NCI-H345 treated with DMSO at 0.1 percent for 48 hours (cell line): ENCODE results near the gene AZU1.
"Not testable (repeated sequence)": the region's sequence is repeated elsewhere in the genome, so short reads cannot be mapped to it uniquely, and the experiment has no call there.

Experiments used
- DNase-seq: peaks from one replicate; lab custom pipeline; 2025; ENCODE audit not compliant: unreplicated experiment; lab: John Stamatoyannopoulos, UW

AZU1 gene

DNA sequence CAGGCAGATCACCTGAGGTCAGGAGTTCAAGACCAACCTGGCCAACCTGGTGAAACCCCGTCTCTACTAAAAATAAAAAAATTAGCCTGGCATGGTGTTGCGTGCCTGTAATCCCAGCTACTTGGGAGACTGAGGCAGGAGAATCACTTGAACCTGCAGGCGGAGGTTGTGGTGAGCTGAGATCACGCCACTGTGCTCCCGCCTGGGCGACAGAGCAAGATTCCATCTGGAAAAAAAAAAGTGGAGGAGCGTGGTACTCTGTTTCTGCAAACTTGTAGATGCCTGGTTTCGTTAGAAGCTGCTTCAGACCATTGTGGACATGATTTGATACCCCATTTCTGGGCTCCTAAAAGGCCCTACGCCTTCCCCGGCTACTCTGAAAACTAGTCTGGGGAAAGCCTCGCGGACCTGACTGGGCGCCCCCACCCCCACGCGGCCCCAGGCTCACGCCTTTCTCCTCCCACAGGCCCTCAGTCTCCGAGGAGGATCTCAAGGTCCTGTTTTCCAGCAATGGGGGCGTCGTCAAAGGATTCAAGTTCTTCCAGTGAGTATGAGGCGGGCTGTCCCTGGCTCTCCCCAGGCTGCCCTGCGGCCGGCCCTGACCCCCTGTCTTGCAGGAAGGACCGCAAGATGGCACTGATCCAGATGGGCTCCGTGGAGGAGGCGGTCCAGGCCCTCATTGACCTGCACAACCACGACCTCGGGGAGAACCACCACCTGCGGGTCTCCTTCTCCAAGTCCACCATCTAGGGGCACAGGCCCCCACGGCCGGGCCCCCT, 17.4 kb upstream of the AZU1 start:
- no peak for DNase-seq

DNA sequence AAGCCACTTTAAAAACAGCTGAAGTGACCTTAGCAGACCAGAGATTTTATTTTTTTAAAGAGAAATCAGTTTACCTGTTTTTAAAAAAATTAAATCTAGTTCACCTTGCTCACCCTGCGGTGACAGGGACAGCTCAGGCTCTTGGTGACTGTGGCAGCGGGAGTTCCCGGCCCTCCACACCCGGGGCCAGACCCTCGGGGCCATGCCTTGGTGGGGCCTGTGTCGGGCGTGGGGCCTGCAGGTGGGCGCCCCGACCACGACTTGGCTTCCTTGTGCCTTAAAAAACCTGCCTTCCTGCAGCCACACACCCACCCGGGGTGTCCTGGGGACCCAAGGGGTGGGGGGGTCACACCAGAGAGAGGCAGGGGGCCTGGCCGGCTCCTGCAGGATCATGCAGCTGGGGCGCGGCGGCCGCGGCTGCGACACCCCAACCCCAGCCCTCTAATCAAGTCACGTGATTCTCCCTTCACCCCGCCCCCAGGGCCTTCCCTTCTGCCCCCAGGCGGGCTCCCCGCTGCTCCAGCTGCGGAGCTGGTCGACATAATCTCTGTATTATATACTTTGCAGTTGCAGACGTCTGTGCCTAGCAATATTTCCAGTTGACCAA, 16.7 kb upstream of the AZU1 start:
- no peak for DNase-seq

DNA sequence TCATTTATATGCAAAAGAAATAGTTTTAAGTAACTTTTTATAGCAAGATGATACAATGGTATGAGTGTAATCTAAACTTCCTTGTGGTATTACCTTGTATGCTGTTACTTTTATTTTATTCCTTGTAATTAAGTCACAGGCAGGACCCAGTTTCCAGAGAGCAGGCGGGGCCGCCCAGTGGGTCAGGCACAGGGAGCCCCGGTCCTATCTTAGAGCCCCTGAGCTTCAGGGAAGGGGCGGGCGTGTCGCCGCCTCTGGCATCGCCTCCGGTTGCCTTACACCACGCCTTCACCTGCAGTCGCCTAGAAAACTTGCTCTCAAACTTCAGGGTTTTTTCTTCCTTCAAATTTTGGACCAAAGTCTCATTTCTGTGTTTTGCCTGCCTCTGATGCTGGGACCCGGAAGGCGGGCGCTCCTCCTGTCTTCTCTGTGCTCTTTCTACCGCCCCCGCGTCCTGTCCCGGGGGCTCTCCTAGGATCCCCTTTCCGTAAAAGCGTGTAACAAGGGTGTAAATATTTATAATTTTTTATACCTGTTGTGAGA, 16.1 kb upstream of the AZU1 start:
- DNase-seq = no peak

DNA sequence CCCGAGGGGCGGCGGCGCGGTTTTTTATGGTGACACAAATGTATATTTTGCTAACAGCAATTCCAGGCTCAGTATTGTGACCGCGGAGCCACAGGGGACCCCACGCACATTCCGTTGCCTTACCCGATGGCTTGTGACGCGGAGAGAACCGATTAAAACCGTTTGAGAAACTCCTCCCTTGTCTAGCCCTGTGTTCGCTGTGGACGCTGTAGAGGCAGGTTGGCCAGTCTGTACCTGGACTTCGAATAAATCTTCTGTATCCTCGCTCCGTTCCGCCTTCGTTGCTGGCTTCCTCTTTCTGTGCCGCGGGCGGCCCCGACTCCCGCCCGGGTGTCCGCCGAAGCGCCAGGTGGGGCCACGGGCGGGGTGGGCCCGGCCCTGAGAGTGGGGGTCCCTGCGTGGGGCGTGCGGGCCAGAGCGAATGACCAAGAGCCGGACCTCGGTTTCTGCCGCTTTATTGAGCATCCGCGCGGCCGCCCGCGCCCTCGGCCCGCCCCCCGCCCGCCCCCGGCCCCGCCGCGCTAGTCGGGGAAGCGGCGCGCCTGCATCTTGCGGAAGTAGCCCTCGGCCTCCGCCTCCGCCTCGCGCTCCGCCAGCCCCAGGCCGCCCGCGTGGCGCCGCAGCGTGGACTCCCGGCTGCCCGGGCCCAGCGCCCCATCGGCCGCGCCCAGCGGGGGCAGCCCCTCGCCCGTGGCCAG, 15.4 kb upstream of the AZU1 start:
- no peak for DNase-seq

DNA sequence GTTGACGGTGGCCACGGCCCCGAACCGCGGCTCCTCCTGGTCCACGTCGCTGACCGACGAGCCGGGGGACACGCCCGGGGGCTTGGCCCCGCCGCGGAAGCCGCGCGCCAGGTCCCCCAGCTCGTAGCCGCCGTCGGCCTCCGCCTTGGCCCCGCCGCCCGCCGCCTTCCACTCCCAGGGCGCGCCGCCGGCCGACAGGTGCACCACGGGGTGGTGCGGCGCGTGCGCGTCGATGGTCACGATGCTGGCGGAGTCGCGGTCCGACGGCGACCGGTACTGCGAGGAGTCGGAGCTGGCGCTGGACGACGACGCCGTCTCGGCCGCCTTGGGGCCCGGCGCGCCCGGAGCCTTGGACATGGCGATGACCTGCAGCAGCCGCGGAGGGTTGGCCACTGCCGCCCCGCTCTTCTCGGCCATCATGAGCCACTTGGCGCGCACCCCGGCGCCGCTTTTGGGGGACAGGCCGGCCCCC, 14.9 kb upstream of the AZU1 start:
- DNase-seq = no peak

DNA sequence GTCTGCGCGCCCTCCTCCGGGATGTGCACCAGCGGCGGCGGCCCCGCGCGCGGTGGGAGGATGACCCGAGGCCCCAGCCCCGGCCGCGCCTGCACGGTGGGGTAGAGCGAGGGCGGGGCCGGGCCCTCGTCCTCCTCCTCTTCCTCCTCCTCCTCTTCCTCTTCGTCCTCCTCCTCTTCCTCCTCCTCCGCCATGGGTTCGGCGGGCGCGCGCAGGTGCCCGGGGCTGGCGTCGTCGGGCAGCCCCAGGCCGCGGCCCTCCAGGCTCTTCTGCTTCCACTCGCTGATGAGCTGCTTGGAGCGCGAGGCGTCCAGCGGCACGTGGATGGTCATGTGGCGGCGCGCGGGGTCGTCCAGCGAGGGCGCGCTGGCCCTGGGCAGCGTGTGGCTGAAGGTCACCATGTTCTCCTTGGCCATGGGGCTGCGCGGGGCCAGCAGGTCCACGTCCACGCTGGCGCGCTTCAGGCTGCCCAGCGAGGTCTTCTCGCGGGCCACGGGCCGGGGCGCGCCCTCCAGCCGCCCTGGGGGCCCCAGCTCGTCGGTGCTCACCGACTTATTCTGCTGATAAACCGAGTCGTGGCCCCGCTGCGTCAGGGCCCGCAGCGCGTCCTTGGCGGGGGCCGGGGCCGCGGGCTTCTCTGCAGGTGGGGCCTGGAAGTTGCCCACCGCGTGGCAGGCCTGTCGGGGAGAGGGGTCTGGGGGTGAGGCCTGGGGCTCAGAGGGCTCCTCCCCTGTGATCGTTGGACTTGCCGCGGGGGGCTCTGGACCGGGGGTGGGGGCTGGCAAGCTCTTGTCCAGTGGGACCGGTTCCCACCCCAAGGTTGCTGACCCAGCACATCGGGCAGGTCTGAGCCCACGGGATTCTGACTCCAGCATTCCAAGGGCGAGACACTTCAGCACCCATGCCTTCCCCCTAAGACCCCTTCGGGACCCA, 14.2 kb upstream of the AZU1 start:
- DNase-seq = no peak

DNA sequence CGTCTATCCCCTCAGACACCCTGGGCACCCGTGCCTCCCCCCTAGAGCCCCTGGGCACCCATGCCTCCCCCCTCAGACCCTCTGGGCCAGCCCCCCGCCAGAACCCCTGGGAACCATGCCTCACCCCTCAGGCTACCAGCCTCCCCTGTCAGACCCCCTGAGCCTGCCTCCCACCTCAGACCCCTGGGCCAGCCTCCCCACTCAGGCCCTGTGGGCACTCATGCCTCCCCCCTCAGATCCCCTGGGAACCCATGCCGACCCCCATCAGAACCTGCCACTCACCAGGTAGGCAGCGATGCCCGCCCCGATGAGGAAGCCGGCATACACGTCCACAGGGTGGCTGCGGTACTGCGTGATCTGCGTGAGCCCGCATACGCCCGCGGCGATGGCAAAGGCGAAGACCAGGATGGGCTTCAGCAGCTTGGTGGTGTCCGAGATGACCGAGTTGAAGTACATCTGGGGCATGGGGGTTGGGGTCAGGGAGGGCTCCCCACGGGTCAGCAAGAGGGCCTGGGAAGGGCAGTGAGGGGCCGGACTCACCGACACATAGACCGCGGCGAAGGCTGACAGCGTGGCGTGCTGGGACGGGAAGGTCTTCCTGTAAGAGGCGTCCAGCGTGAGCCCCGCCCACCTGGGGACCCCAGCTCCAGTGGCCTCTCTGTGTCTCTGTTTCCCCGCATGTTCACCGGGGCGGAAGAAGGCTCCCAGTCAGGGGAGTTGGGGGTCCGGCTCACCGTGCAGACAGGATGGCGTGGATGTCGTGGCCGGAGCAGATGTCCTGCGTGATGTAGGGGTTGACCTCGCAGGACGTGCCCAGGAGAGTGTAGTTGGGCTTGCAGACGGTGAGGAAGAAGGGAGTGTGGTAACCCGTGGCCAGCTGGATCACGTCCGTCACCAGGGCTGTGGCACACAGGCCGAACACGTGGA, 13.2 kb upstream of the AZU1 start:
- no peak for DNase-seq

DNA sequence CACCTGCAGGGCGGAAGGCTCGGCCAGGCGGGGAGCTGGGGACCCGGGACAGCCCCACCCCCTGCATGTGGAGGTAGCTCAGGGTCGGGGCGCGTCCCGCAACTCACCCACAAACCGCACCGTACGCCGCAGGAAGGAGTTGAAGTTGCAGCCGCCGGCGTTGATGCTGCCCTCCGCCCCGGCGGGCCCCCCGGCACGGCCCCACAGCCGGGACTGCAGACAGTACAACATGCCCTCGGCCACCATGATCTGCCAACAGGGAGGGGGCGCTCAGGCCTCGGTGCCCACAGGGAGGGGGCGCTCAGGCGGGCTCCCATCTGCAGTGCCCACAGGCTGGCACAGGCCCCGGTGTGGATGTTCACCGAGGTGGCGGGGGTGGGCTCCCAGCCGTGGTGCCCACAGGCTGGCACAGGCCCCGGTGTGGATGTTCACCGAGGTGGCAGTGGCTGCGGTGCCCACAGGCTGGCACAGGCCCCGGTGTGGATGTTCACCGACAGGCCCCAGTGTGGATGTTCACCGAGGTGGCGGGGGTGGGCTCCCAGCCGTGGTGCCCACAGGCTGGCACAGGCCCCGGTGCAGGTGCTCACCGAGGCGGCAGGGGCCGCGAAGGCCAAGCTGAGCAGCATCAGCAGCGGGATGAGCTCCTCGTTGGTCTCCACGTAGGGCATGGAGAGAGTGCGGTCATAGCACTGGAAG, 12.4 kb upstream of the AZU1 start:
- no peak for DNase-seq

DNA sequence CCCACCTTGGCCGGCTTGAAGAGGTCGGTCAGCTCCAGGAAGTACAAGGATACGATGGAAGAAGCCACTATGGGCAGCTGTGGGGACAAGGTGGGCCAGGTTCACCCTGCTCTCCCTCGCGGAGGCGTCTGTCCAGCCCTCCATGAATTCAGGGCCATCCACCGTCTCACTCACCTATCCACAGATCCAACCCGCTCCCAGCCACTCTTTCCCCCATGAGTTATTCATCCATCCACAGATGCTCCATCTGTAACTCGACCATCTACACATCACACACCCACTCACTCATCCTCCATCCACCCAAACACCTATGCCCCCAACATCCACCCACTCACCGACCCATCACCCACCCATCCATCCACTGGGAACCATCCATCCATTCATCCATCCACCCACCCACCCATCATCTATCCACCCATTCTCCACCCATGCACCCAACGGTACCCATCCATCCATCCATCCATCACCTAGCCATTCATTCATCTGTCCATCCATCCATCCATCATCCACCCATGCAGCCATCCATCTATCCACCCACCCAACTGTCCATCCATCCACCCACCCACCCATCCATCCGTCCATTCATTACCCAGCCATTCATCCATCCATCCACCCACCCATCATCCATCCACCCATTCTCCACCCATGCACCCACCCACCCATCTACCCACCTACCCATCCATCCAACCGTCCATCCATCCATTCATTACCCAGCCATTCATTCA, 11.7 kb upstream of the AZU1 start:
- no peak for DNase-seq

DNA sequence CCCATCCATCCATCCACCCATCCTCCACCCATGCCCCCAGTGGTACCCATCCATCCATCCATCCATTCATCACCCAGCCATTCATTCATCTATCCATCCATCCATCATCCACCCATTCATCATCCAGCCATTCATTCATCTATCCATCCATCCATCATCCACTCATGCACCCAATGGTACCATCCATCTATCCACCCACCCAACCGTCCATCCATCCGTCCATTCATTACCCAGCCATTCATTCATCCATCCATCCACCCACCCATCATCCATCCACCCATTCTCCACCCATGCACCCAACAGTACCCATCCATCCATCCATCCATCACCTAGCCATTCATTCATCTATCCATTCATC, 11.2 kb upstream of the AZU1 start:
- DNase-seq = no peak

DNA sequence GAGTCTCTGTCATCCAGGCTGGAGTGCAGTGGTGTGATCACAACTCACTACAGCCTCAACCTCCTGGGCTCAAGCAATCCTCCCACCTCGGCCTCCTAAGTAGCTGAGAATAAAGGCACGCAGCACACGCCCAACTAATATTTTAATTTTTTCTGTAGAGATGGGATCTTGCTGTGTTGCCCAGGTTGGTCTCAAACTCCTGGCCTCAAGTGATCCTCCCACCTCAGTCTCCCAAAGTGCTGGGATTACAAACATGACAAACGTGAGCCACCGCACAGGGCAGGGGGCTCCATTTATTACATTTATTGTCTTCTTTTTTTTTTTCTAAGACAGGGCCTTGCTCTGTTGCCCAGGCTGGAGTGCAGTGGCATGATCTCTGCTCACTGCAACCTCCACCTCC, 7.4 kb upstream of the AZU1 start:
- not testable (repeated sequence) for DNase-seq

DNA sequence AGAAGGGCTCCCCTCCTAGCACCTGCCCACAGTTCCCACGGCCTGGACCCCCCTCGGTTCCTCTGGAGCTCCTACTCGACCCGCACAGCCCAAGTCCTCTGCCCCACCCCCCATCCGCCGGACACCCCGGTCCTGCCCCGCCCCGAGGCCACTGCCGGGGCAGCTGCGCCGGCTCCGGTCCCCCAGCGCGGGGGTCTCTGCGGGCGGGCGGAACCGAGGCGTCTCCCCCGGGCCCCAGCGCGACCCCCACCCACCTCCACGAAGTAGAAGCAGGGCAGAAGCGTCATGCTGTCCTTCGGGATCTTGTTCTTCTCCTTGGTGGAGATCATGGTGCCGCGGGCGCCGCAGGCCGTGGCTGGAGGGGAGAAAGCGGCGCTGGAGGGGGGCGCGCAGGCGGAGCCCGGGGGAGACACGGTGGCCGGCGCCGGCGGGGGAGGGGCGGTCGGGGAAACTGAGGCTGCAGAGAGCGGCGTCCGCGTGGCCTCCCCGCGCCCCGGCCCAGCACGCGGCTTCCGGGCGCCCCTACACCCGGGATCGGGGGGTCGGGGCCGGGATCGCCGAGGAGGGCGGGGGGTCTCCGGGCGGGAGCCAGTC, 6.3 kb upstream of the AZU1 start:
- DNase-seq = no peak

DNA sequence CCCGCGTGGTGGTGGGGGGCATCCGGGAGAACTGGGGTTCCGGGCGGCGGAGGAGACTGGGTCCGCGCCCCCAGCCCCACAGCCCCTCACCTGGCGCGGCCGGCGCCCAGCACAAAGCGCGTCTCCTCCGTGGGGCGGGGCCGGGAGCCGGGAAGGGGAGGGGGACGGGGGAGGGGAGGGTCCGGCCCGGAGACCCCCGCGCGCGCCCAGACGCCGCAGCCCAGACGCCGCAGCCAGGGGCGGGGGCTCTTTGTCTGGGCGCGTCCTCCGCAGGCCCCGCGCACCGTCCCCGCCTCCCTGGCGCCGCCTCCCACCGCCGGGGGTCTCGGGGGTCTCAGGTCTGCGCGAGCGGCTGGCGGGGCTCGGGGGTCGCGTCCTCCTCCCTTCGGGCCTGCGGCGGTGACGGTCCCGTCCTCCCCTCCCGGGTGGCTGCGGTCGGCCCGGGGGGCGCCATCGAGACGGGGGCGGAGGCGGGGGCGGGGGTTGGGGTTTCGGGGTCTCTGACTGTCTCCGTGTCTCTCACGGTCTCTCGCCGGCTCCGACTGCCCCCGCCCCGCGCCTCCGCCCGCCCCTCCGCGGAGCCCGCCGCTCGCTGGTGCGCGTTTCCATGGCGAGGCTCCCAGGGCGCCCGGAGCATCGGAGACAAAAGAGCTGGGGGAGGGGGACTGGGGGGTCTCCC, 5.7 kb upstream of the AZU1 start, which contains the start of gene PLPPR3:
PLPPR3 (minus strand) TSS at position 131 of the 679 bp plus-strand sequence. CDS start 396 bp downstream, outside the sequence.
- DNase-seq = no peak

DNA sequence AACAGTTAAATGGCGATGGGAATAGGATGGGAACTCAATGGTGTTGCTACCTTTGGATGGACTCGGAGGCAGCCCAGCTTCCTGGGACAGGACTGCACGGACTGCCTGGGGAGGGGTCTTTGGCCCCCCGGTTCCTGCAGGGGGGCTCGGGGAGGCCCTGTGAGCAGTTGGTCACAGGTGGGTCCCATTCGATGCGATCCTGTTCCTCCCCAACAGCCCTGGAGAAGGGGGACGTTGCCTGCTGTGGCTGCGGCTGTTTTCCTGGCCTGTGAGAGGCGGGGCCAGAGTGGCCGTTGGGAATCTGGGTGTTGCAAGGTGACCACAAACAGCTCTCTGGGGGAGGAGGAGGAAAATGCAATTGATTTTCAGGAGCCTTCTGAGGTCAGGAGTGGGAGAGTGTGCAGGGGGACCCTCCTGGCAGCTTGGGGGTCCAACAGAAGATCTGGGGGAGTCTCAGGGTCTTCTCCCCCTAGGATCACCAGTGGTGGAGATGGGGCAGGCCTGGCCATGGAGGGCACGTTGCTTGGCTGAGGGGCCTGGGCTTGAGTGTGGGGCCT, 4.0 kb upstream of the AZU1 start:
- no peak for DNase-seq

DNA sequence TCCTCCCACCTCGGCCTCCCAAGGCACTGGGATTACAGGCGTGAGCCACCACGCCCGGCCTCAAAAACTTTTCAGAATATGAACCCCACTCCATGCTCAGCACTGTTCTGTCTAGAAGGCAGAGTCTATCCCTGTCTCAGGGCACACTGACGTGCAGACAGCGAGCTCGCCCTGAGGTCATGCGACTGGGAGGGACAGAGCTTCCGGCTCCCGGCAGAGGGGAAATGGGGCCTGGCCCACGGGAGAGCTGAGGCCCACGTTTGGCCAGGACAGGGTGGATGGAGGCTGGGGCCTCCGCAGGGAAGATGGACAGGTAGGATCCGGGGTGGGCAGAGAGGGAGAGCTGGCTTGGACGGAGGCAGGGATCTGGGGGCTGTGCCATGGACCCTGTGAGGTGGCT, 2.8 kb upstream of the AZU1 start:
- no peak for DNase-seq

DNA sequence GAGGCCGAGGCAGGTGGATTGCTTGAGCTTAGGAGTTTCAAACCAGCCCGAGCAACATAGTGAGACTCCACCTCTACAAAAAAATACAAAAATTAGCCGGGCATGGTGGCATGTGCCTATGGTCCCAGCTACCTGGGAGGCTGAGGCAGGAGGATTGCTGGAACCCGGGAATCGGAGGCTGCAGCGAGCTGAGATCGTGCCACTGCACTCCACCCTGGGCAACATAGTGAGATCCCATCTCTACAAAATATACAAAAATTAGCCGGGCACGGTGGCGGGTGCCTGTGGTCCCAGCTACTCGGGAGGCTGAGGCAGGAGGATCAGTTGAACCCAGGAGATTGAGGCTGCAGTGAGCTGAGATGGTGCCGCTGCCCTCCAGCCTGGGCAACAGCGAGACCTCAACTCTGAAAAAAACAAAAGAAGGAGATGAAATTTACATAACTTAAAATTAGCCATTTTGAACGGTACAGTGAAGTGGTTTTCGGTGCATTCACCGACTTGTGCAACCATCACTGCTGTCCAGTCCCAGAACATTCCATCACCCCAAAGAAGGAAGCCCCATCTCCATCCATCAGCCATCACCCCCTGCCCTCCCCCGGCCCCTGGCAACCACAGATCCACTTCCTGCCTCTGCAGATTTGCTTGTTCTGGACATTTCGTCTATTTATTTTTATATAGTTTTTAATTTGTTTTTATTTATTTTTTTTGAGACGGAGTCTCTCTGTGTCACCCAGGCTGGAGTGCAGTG, 1.6 kb upstream of the AZU1 start:
- no peak for DNase-seq
